Prostate gland (tissue), 2 donors: Measurements from ENCODE around the gene IZUMO1R.
"Not testable (repeated sequence)": the region's sequence is repeated elsewhere in the genome, so short reads cannot be mapped to it uniquely, and the experiment has no call there.

Experiments
- POLR2A ChIP-seq: fragments of 450-650 bp; IDR thresholded peaks from one replicate; pipeline ENCODE4 v1.6.1; 2016; ENCODE audit warnings: antibody characterized with exemption, mild to moderate bottlenecking
- POLR2AphosphoS5 ChIP-seq: sonication (generic); formaldehyde crosslinking; IDR thresholded peaks from one replicate; pipeline ENCODE4 v1.6.1; 2017; ENCODE audit warnings: antibody characterized with exemption
- TF ChIP-seq, protein P1 (sequence below), 4 experiments: fragments of 200-600 bp in 2 of 4; fragments of 450-650 bp in 2 of 4; sonication (generic) in 2 of 4; IDR thresholded peaks; 1 replicate in 3 of 4; 2 replicates in 1 of 4; pipeline ENCODE4 v1.5.1; 2016 to 2019; ENCODE audit warnings: antibody characterized with exemption in 4 of 4, mild to moderate bottlenecking in 2 of 4, moderate library complexity in 2 of 4

- TF ChIP-seq, protein P1, sequence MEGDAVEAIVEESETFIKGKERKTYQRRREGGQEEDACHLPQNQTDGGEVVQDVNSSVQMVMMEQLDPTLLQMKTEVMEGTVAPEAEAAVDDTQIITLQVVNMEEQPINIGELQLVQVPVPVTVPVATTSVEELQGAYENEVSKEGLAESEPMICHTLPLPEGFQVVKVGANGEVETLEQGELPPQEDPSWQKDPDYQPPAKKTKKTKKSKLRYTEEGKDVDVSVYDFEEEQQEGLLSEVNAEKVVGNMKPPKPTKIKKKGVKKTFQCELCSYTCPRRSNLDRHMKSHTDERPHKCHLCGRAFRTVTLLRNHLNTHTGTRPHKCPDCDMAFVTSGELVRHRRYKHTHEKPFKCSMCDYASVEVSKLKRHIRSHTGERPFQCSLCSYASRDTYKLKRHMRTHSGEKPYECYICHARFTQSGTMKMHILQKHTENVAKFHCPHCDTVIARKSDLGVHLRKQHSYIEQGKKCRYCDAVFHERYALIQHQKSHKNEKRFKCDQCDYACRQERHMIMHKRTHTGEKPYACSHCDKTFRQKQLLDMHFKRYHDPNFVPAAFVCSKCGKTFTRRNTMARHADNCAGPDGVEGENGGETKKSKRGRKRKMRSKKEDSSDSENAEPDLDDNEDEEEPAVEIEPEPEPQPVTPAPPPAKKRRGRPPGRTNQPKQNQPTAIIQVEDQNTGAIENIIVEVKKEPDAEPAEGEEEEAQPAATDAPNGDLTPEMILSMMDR (IDR thresholded peaks at IDR 0.05) = not testable (repeated sequence)
- not testable (repeated sequence) for TF ChIP-seq POLR2A, POLR2AphosphoS5
These were observed 41.9 kb downstream of the IZUMO1R start for GRCh38 chr11:94346311-94346710.
